Sigmoid colon (tissue), 7 donors: ENCODE data around the gene NPAS2. TPM values are rescaled to one million over a fixed set of nuclear protein-coding genes. Genes with fewer than 3 reads are reported as not detected.

Source experiments
- DNase-seq: peaks from one replicate; pipeline ENCODE4 v3.0.0-alpha.2; 2019
- H3K27ac ChIP-seq, 4 donors: fragments of 200-600 bp; sonication (generic); one replicate each; pipeline ENCODE4 v1.5.1; 2016 to 2019; ENCODE audit warnings: mild to moderate bottlenecking in 1 of 4
- H3K27me3 ChIP-seq, 3 donors: fragments of 200-600 bp; sonication (generic); one replicate each; pipeline ENCODE4 v1.5.1; 2019; ENCODE audit warnings: mild to moderate bottlenecking in 1 of 3
- H3K36me3 ChIP-seq, 4 donors: fragments of 200-600 bp; sonication (generic); one replicate each; pipeline ENCODE4 v1.5.1; 2016 to 2019
- H3K4me1 ChIP-seq, 4 donors: fragments of 200-600 bp; sonication (generic); one replicate each; pipeline ENCODE4 v1.5.1; 2017 to 2019
- H3K4me3 ChIP-seq, 4 donors: fragments of 200-600 bp; sonication (generic); one replicate each; pipeline ENCODE4 v1.5.1; 2017 to 2019; ENCODE audit warnings: mild to moderate bottlenecking in 2 of 4, moderate library complexity in 1 of 4
- H3K9me3 ChIP-seq, 4 donors: fragments of 200-600 bp in 3 of 4; sonication (generic) in 3 of 4; one replicate each; pipeline versions ENCODE4 v1.5.1 to v1.6.1; 2013 to 2019
- CTCF ChIP-seq, 4 experiments: fragments of 450-650 bp in 3 of 4; fragments of 200-600 bp in 1 of 4; IDR thresholded peaks; one replicate each; pipeline ENCODE4 v1.5.1; 2016 to 2019; ENCODE audit warnings: antibody characterized with exemption in 4 of 4, mild to moderate bottlenecking in 3 of 4, moderate library complexity in 2 of 4
- EP300 ChIP-seq, 4 donors: sonication (generic); formaldehyde crosslinking; IDR thresholded peaks; one replicate each; pipeline ENCODE4 v1.6.1; 2017; ENCODE audit warnings: antibody characterized with exemption in 4 of 4
- POLR2A ChIP-seq, 2 donors: fragments of 450-650 bp; IDR thresholded peaks; one replicate each; pipeline ENCODE4 v1.6.1; 2016; ENCODE audit warnings: antibody characterized with exemption in 2 of 2, mild to moderate bottlenecking in 2 of 2, moderate library complexity in 2 of 2
- POLR2AphosphoS5 ChIP-seq, 4 donors: sonication (generic); formaldehyde crosslinking; IDR thresholded peaks; one replicate each; pipeline ENCODE4 v1.6.1; 2017; ENCODE audit warnings: antibody characterized with exemption in 4 of 4
- WGBS, 2 donors: extraction: QIAGEN DNeasy Blood & Tissue Kit; methylation state at CpG; one replicate each; pipeline ENCODE4 v1.1.7; 2013; 5-methylcytosine and 5-hydroxymethylcytosine counted together
- intact Hi-C: fragments of 100-400 bp; cut with DNase I; formaldehyde crosslinking; loops from one replicate; pipeline ENCODE4 v1.15.1; 2023
- polyA plus RNA-seq, 3 donors: library from polyadenylated mRNA; stranded (reverse); fragments of 200-250 nt; gene quantifications; one replicate each; pipeline ENCODE4 v1.2.3, GENCODE V29; 2013
- total RNA-seq, 4 donors: library from RNA; depleted of rRNA; stranded (reverse); fragments of >200 nt; gene quantifications; one replicate each; pipeline ENCODE4 v1.1.0, GENCODE V29; 2016
- donor health status: healthy with polysubstance abuse.
- donor health status: Bipolar disorder and iron deficiency.
- donor health status: healthy.

Gene NPAS2
- total and polyA plus RNA-seq, 7 donors: 14.2 to 53.9 (median 23.2) TPM

DNA sequence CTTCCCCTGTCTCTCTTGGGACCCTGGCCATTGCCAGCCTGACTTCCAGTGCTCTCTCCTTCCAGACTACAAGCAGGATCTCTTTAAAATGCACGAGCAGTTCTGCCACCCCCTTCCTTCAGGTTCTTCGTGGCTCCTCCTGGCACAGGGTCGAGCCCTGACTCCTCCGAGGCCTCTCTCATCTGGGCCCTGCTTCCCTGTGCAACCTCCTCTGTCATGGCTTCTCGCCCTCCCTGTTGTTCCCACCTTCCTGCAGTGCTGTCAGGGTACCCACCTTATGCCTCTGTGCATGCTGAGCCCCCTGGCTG, 125.4 kb downstream of the NPAS2 start:
- H3K36me3 ChIP-seq: peaks cover 0 to 16% (median 0%) of the 10 kb centered on the region in 4 donors
- no peak overlapping the region for H3K4me3 ChIP-seq
- intact Hi-C loops: no loop called here
- H3K4me1 ChIP-seq: no peaks in the 10 kb centered on the region
- TF ChIP-seq EP300 (IDR thresholded peaks at IDR 0.05) (no peak), POLR2AphosphoS5 (IDR thresholded peaks at IDR 0.05) (no peak), POLR2A (IDR thresholded peaks at IDR 0.05) (no peak), CTCF (IDR thresholded peaks at IDR 0.05) (no peak)
- no peak overlapping the region for H3K27ac ChIP-seq
- no peaks in the 10 kb centered on the region for H3K9me3 ChIP-seq
- no peaks in the 10 kb centered on the region for H3K27me3 ChIP-seq
- DNase-seq: no peak
- WGBS, 2 donors: 89 to 95% methylated on average over 5 of the region's 5 CpGs

DNA sequence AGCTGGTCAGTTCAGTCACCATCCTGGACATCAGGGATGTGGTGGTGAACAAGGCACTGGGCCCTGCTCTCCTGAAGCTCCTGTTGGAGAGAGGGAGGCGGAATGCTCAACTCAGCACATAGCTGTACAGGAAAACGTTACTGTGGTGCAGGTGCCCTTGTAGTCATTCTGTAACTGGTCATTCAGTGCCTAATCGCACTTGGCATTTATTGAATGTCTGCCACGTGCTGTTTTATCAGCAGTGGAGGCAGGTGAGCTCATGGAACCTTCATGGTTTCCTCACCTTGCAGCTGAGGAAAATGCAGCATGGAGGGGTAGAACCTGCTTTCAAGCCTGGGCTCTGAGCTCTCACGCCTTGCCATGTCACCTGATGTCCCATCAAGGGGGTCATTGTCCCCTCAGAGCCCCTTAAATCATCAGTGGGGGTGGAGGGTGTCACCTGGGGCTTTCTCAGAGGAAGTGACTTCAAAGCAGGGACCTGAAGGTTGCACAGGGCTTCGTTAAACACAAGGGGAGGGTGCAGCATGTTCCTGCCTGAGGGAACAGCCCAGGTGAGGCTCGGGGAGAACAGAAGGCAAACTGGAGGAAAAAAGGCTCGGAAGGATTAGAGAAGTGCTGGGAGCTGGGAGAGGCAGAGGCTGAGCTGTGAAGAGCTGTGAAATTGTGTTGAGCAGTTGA, 126.1 kb downstream of the NPAS2 start:
- DNase-seq: no peak
- WGBS, 2 donors: 82 to 89% methylated on average over 8 of the region's 8 CpGs
- Histone ChIP-seq H3K27me3 (no peaks in the 10 kb centered on the region), H3K4me3 (no peak overlapping the region), H3K27ac (no peak overlapping the region), H3K36me3 (peaks cover 0 to 16% (median 0%) of the 10 kb centered on the region in 4 donors), H3K4me1 (no peaks in the 10 kb centered on the region), H3K9me3 (no peaks in the 10 kb centered on the region)
- intact Hi-C loops: no loop called here
- no peak for TF ChIP-seq CTCF (IDR thresholded peaks at IDR 0.05)
- TF ChIP-seq EP300 (IDR thresholded peaks at IDR 0.05): no peak
- no peak for TF ChIP-seq POLR2A (IDR thresholded peaks at IDR 0.05)
- TF ChIP-seq POLR2AphosphoS5 (IDR thresholded peaks at IDR 0.05): no peak

DNA sequence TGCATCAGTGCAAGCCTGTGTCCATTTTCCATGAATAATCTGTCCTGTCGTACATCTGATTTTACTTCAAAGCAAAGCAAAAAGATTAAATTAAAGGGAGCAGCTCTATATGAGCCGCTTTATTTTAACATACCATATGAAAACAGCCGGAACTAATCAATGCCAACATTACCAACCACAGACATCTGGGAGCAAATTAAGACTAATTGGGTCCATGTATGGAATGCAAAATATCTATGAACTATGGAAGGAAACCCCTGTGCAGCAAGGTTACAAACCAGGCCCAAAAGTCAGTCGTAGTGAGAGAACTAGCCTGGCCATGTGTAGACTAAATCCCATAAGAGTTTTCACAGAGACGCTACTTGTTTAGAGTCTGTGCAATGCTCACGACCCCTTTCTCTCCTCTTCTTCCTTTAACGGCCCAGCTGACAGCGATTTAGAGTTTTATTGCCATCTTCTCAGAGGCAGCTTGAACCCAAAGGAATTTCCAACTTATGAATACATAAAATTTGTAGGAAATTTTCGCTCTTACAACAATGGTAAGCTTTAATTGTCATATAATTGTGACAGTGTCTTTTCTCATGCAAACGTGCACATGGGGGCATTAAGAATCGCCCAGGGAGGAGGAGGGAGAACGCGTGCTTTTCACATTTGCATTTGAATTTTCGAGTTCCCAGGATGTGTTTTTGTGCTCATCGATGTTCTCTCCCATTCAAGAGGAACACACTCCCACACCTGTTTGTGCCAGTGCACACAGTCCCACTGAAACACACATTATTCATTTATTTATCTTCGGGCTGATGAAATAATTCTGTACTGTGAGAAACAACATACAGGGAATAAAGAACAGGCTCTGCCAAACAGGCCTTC, 129.2 kb downstream of the NPAS2 start:
- 82 to 84% methylated on average over 16 of the region's 16 CpGs for WGBS, 2 donors
- DNase-seq: no peak
- no peaks in the 10 kb centered on the region for H3K9me3 ChIP-seq
- no peaks in the 10 kb centered on the region for H3K27me3 ChIP-seq
- intact Hi-C loops: no loop called here
- no peak overlapping the region for H3K27ac ChIP-seq
- H3K36me3 ChIP-seq: peaks cover 0 to 16% (median 0%) of the 10 kb centered on the region in 4 donors
- no peak overlapping the region for H3K4me3 ChIP-seq
- no peak for TF ChIP-seq POLR2AphosphoS5 (IDR thresholded peaks at IDR 0.05)
- no peak for TF ChIP-seq EP300 (IDR thresholded peaks at IDR 0.05)
- TF ChIP-seq CTCF (IDR thresholded peaks at IDR 0.05): no peak
- no peak for TF ChIP-seq POLR2A (IDR thresholded peaks at IDR 0.05)
- no peaks in the 10 kb centered on the region for H3K4me1 ChIP-seq

DNA sequence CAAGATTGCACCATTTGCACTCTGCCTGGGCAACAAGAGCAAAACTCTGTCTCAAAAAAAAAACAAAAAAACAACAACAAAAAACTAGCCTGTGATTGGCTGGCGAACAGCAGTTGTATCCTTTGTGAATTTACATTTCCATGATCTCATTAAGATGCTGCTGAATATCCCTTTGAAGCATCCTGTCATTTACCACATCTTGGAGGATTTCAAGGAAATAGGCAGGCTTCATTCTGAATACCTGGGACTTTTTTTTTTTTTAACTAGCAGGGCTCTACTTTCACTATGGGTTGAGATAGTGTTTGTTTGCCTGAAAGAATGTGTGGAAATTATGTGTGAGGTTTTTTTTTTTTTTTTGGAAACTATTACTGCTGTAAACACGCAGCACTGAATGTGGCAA, 132.6 kb downstream of the NPAS2 start:
- Histone ChIP-seq H3K4me1 (peaks cover 0 to 4% (median 3%) of the 10 kb centered on the region in 4 donors), H3K36me3 (peaks cover 0 to 16% (median 0%) of the 10 kb centered on the region in 4 donors), H3K27ac (no peak overlapping the region), H3K9me3 (no peaks in the 10 kb centered on the region), H3K4me3 (no peak overlapping the region), H3K27me3 (no peaks in the 10 kb centered on the region)
- DNase-seq: no peak
- no peak for TF ChIP-seq CTCF (IDR thresholded peaks at IDR 0.05)
- no peak for TF ChIP-seq EP300 (IDR thresholded peaks at IDR 0.05)
- no peak for TF ChIP-seq POLR2A (IDR thresholded peaks at IDR 0.05)
- no peak for TF ChIP-seq POLR2AphosphoS5 (IDR thresholded peaks at IDR 0.05)
- WGBS, 2 donors: 92 to 93% methylated on average over 2 of the region's 2 CpGs
- intact Hi-C loops: no loop called here
